GM10266 (cell line): ENCODE results near the gene VASN.

Source experiments
- DNase-seq: peaks from one replicate; pipeline ENCODE4 v3.0.0; 2012; ENCODE audit errors: extremely low spot score
- CTCF ChIP-seq: IDR thresholded peaks from 2 replicates; pipeline ENCODE4 v1.5.1; 2012; ENCODE audit warnings: mild to moderate bottlenecking, low read depth; ENCODE audit not compliant: control insufficient read depth, insufficient read depth; ENCODE audit errors: missing control alignments

VASN gene

DNA sequence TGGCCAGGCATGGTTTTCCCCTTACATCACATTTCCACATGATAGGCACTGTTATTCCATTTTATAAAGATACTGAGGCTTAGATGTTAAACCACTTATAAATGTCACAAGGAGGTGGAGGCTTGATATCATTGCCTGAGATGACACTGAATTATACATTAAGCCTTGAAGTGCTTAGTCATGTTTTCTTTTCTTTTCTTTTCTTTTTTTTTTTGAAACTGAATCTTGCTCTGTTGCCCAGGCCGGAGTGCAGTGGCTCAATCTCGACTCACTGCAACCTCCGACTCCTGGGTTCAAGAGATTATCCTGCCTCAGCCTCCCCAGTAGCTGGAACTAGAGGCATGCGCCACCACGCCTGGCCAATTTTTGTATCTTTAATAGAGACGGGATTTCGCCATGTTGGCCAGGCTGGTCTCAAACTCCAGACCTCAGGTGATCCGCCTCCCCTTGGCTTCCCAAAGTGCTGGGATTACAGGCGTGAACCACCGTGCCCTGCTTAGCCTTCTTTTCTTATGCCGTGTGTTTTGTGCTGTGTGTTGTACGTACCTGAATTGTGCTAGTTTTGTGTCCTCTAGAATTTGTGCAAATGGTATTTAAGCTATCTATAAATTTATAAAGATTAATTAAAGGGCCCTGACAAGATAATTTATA lies 55.2 kb downstream of the VASN start:
- TF ChIP-seq CTCF = no peak
- DNase-seq = no peak

- TF ChIP-seq CTCF = no peak
- DNase-seq = no peak
Observed at GRCh38 chr16:4428500-4428899, 56.9 kb downstream of the VASN start.

GRCh38 chr16:4431023-4431422 lies 59.4 kb downstream of the VASN start:
- DNase-seq = no peak
- no peak for TF ChIP-seq CTCF
